ENCODE measurements around the gene UPF2.
"Not testable (repeated sequence)": the region's sequence is repeated elsewhere in the genome, so short reads cannot be mapped to it uniquely, and the experiment has no call there.

The UPF2 gene

GRCh38 chr10:12041766-12042408, 722 bp downstream of the UPF2 start:
- DNase-seq: peak; percentile 70

- no peak for DNase-seq
Measured at GRCh38 chr10:12036073-12036655, 6.4 kb downstream of the UPF2 start.

GRCh38 chr10:12031404-12031803, 11.2 kb downstream of the UPF2 start:
- DNase-seq: no peak

- no peak for DNase-seq
Measured at GRCh38 chr10:12027539-12027938, 15.1 kb downstream of the UPF2 start.

GRCh38 chr10:12025591-12025990, 17.0 kb downstream of the UPF2 start:
- no peak for DNase-seq

- peak; percentile 31 for DNase-seq
Measured at GRCh38 chr10:12022580-12023257, 19.9 kb downstream of the UPF2 start.

GRCh38 chr10:12020574-12020973, 22.0 kb downstream of the UPF2 start:
- DNase-seq: no peak

- no peak for DNase-seq
Measured at GRCh38 chr10:12019283-12019971, 23.2 kb downstream of the UPF2 start.

GRCh38 chr10:12018438-12019282, 23.9 kb downstream of the UPF2 start:
- DNase-seq: no peak

- no peak for DNase-seq
Measured at GRCh38 chr10:12013926-12014325, 28.7 kb downstream of the UPF2 start.

- not testable (repeated sequence) for DNase-seq
Measured at GRCh38 chr10:12013391-12013790, 29.2 kb downstream of the UPF2 start.

- DNase-seq: no peak
Measured at GRCh38 chr10:12010353-12010752, 32.3 kb downstream of the UPF2 start.

GRCh38 chr10:12008842-12009241, 33.8 kb downstream of the UPF2 start:
- not testable (repeated sequence) for DNase-seq

GRCh38 chr10:12006671-12007070, 35.9 kb downstream of the UPF2 start:
- no peak for DNase-seq

- DNase-seq: no peak
Measured at GRCh38 chr10:11993834-11994468, 48.7 kb downstream of the UPF2 start.

GRCh38 chr10:11988924-11989323, 53.7 kb downstream of the UPF2 start:
- DNase-seq: no peak

- peak; percentile 78 for DNase-seq
Measured at GRCh38 chr10:11986593-11987216, 55.9 kb downstream of the UPF2 start.

GRCh38 chr10:11982253-11982652, 60.4 kb downstream of the UPF2 start:
- DNase-seq: no peak

- no peak for DNase-seq
Measured at GRCh38 chr10:11975795-11976194, 66.8 kb downstream of the UPF2 start.

- DNase-seq: not testable (repeated sequence)
Measured at GRCh38 chr10:11972523-11972922, 70.1 kb downstream of the UPF2 start.

- DNase-seq: no peak
Measured at GRCh38 chr10:11962176-11962575, 80.4 kb downstream of the UPF2 start.

GRCh38 chr10:11961771-11962170, 80.8 kb downstream of the UPF2 start:
- DNase-seq: no peak

Data from activated CD4-positive, alpha-beta T cell treated with anti-CD3 and anti-CD28 coated beads, Interleukin-10, Interleukin-2, amounts not matched to agents 100 ng/mL and 50 ng/mL, durations not matched to agents 16 hours and 8 hours (primary cell).